GM12864 (cell line): ENCODE results near the gene UMODL1.
"Not testable (repeated sequence)": the region's sequence is repeated elsewhere in the genome, so short reads cannot be mapped to it uniquely, and the experiment has no call there.

ENCODE experiments used
- DNase-seq: peaks from one replicate; pipeline ENCODE4 v3.0.0-alpha.2; 2011; ENCODE audit warnings: low read depth
- H3K4me3 ChIP-seq: 2 replicates; pipeline ENCODE4 v1.5.1; 2011; ENCODE audit warnings: mild to moderate bottlenecking, low read depth, low read length, control low read depth
- TF ChIP-seq, protein P1 (sequence below): IDR thresholded peaks from 2 replicates; pipeline ENCODE4 v1.5.1; 2011; ENCODE audit warnings: low read depth, mild to moderate bottlenecking, moderate library complexity, low read length, control low read depth, inconsistent platforms; ENCODE audit errors: missing control alignments

Gene UMODL1

DNA sequence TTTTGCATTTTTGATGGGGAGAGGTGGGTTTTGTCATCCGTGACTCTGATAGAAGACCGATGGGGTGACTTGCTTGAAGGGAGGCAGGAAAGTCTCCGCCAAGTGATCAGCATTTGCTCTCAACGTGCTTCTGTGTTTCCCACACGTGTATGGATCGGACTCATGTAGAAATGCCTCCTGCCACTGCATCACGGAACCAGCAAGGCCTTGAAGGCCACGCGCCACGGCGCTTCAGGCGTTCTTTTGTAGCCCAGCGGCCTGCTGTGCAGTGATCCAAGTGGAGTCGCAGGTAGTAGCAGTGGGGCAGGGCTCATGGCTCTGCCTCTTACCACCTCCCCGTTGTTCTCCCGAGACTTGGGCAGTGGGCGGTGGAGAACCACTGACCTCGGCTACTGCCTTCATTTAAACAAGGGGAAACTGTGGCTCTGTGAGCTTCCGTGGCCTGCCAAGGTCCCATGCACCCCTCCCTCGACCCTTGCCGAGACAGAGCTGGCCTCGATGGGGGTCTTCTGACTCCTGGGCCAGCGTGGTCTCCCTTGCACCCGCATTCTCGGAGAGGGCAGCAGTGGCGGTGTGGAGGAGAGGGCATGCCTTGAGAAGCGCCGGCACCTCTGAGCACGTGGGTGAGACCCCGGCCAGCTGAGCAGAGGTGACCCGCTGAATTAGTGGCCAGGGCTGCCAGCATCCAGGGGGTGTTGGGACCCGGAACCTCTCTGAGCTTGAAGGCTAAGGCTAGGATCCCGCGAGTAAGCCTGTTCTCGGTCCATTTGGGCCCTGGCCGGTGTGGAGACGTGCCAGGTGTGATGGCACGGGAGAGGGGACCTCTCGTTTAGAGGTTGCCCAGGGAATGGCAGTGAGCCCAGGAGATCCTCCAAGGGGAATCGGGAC is 101.7 kb downstream of the UMODL1 start:
- TF ChIP-seq, protein P1, sequence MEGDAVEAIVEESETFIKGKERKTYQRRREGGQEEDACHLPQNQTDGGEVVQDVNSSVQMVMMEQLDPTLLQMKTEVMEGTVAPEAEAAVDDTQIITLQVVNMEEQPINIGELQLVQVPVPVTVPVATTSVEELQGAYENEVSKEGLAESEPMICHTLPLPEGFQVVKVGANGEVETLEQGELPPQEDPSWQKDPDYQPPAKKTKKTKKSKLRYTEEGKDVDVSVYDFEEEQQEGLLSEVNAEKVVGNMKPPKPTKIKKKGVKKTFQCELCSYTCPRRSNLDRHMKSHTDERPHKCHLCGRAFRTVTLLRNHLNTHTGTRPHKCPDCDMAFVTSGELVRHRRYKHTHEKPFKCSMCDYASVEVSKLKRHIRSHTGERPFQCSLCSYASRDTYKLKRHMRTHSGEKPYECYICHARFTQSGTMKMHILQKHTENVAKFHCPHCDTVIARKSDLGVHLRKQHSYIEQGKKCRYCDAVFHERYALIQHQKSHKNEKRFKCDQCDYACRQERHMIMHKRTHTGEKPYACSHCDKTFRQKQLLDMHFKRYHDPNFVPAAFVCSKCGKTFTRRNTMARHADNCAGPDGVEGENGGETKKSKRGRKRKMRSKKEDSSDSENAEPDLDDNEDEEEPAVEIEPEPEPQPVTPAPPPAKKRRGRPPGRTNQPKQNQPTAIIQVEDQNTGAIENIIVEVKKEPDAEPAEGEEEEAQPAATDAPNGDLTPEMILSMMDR, result no peak
- DNase-seq, result no peak
- no peak overlapping the region for H3K4me3 ChIP-seq

- no peak overlapping the region; the same call in 1 of the 2 replicates for H3K4me3 ChIP-seq
- TF ChIP-seq, protein P1, result no peak
- peak; percentile 39 for DNase-seq
These were observed 103.1 kb downstream of the UMODL1 start for GRCh38 chr21:42174173-42174572.

GRCh38 chr21:42175110-42175710 is 104.1 kb downstream of the UMODL1 start:
- TF ChIP-seq, protein P1, result no peak
- H3K4me3 ChIP-seq, result no peak overlapping the region
- no peak for DNase-seq

DNA sequence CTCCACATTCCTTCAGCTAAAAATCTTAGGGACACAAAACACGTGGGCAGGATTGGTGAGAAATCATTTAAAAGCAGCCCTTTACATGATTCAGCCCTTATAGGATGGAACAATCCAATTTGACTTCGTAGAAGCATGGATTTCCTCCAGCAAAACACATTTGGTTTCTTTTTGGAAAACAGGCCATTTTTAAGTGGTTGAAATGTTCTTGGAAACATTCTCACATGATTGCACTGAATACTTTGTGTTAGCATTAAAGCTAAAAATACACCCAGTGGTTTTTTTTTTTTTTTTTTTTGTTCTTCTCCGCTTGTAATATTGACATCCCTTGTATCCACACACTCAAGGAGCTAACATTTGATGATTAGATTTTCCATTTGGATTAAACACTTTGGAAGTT is 105.7 kb downstream of the UMODL1 start:
- DNase-seq, result no peak
- TF ChIP-seq, protein P1, result no peak
- no peak overlapping the region for H3K4me3 ChIP-seq

DNA sequence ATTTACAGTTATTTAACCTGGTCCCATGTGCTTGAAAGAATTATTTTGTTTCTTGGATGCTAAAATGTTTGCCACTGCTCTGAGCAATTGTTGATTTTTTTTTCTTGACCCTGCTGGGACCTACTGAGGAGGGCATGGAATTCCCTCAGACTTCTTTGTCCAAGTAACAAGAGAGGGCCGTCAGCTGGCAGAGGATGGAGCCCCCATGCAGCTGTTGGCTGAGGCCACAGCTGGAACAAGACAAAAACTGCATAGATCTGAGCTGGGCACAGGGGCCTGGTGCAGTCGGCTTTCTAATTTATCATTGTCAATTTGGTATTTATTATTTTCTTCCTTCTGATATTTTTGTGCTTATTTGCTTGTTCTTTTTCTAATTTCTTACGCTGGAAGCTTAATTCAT is 108.2 kb downstream of the UMODL1 start:
- TF ChIP-seq, protein P1, result no peak
- no peak for DNase-seq
- H3K4me3 ChIP-seq, result no peak overlapping the region

- H3K4me3 ChIP-seq, DNase-seq: not testable (repeated sequence)
These were observed 108.9 kb downstream of the UMODL1 start for GRCh38 chr21:42180001-42180400.

DNA sequence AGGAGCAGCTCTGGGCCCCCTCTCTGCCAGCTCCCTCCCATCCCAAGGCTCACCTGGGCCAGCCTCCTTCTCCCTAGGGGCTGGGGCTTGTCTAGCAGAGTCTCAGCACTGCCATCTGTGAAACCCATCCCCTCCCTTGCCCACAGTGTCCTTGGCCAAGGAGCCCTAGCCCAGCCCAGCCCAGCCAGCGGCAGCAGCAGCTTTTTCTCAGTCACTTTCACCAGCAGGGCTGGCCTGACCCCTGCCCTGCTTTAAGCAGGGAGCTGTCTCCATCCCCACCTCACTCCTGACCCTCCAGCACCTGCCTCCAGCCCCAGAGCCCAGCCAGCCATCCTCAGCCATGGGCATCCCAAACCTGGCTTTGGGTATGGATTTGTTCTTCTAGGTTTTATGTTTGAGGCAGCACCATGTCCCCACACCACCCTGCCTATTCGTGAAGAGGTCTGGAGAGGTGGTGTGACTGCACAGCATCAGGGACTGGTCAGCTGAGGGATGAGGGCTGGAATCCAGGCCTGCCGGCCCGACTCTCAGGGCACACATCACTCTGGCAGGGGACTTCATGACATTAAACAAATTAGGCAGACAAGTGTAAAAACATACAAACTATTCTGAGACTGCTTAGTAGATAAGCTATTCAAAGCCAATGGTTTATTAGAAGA is 111.7 kb downstream of the UMODL1 start:
- no peak overlapping the region for H3K4me3 ChIP-seq
- DNase-seq, result no peak
- TF ChIP-seq, protein P1, result no peak
